Uterus (tissue), 2 donors: ENCODE data around the gene CHMP5.

Experiments
- POLR2A ChIP-seq, 2 donors: fragments of 450-650 bp; IDR thresholded peaks; one replicate each; pipeline ENCODE4 v1.6.1; 2016; ENCODE audit warnings: antibody characterized with exemption in 2 of 2, mild to moderate bottlenecking in 1 of 2, moderate library complexity in 1 of 2
- TF ChIP-seq, protein P1 (sequence below), 4 experiments: fragments of 200-600 bp in 2 of 4; fragments of 450-650 bp in 2 of 4; sonication (generic) in 2 of 4; IDR thresholded peaks; one replicate each; pipeline ENCODE4 v1.5.1; 2016 to 2019; ENCODE audit warnings: antibody characterized with exemption in 4 of 4, mild to moderate bottlenecking in 2 of 4, moderate library complexity in 1 of 4

GRCh38 chr9:33249983-33250382 is 14.9 kb upstream of the CHMP5 start:
- TF ChIP-seq, protein P1, sequence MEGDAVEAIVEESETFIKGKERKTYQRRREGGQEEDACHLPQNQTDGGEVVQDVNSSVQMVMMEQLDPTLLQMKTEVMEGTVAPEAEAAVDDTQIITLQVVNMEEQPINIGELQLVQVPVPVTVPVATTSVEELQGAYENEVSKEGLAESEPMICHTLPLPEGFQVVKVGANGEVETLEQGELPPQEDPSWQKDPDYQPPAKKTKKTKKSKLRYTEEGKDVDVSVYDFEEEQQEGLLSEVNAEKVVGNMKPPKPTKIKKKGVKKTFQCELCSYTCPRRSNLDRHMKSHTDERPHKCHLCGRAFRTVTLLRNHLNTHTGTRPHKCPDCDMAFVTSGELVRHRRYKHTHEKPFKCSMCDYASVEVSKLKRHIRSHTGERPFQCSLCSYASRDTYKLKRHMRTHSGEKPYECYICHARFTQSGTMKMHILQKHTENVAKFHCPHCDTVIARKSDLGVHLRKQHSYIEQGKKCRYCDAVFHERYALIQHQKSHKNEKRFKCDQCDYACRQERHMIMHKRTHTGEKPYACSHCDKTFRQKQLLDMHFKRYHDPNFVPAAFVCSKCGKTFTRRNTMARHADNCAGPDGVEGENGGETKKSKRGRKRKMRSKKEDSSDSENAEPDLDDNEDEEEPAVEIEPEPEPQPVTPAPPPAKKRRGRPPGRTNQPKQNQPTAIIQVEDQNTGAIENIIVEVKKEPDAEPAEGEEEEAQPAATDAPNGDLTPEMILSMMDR (IDR thresholded peaks at IDR 0.05), result no peak
- TF ChIP-seq POLR2A (IDR thresholded peaks at IDR 0.05), result no peak
